Thyroid gland (tissue), 4 donors: ENCODE measurements around the gene ABCB1.

ENCODE experiments used
- CTCF ChIP-seq, 6 experiments: fragments of 200-600 bp in 3 of 6; fragments of 450-650 bp in 3 of 6; sonication (generic) in 3 of 6; IDR thresholded peaks; one replicate each; pipeline ENCODE4 v1.5.1; 2016 to 2019; ENCODE audit warnings: antibody characterized with exemption in 6 of 6, mild to moderate bottlenecking in 2 of 6, inconsistent platforms in 1 of 6, moderate library complexity in 1 of 6
- POLR2A ChIP-seq, 2 donors: fragments of 450-650 bp; IDR thresholded peaks; one replicate each; pipeline ENCODE4 v1.6.1; 2017; ENCODE audit warnings: antibody characterized with exemption in 2 of 2, mild to moderate bottlenecking in 2 of 2, moderate library complexity in 1 of 2

- TF ChIP-seq CTCF (IDR thresholded peaks at IDR 0.05) (no peak), POLR2A (IDR thresholded peaks at IDR 0.05) (no peak)
These were observed 26.9 kb upstream of the ABCB1 start for GRCh38 chr7:87627634-87627994.
